ENCODE results near the gene B3GALT5. TPM values are rescaled to one million over a fixed set of nuclear protein-coding genes. Genes with fewer than 3 reads are reported as not detected.

B3GALT5 gene
- total RNA-seq, 2 donors from 2014 or later, result not detected

- Histone ChIP-seq H3K9me3 (no peaks in the 10 kb centered on the region), H3K4me3 (no peak overlapping the region), H3K27ac (no peak overlapping the region), H3K4me1 (peaks cover 0 to 18% of the 10 kb centered on the region in 2 donors), H3K36me3 (no peaks in the 10 kb centered on the region), H3K27me3 (no peaks in the 10 kb centered on the region)
- DNase-seq (ENCODE audit: low spot score), result peak; percentile 42
- TF ChIP-seq, protein P1, sequence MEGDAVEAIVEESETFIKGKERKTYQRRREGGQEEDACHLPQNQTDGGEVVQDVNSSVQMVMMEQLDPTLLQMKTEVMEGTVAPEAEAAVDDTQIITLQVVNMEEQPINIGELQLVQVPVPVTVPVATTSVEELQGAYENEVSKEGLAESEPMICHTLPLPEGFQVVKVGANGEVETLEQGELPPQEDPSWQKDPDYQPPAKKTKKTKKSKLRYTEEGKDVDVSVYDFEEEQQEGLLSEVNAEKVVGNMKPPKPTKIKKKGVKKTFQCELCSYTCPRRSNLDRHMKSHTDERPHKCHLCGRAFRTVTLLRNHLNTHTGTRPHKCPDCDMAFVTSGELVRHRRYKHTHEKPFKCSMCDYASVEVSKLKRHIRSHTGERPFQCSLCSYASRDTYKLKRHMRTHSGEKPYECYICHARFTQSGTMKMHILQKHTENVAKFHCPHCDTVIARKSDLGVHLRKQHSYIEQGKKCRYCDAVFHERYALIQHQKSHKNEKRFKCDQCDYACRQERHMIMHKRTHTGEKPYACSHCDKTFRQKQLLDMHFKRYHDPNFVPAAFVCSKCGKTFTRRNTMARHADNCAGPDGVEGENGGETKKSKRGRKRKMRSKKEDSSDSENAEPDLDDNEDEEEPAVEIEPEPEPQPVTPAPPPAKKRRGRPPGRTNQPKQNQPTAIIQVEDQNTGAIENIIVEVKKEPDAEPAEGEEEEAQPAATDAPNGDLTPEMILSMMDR (IDR thresholded peaks at IDR 0.05), result no peak
Observed at GRCh38 chr21:39661740-39662139, 49.0 kb downstream of the B3GALT5 start.

DNA sequence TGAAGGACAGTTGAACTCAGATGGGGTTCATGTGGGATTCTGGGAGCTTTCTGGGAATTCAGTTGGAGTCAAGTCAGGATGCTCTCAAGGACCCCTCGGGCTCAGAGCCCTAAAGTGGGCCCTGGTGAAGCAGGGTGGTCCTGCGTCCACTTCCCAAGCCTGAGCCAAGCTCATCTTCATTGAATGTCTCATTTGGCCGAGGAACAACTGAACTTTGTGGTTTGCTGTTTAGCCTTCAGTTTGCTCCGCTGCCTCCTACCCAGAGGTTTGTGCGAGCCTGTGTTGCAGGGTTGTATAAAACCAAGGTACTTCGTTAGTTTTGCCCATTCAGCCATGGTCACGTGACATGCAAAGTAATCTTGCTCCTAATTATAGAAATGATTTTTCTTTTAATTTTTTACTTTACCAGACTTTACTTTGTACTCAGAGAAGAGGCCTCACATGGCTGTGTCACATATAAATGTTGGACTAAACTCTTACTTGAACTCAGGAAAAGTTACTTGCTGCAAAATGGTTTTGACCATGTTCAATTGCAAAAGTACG, 49.7 kb downstream of the B3GALT5 start:
- H3K9me3 ChIP-seq, result no peaks in the 10 kb centered on the region
- peak; percentile 46 for DNase-seq (ENCODE audit: low spot score)
- TF ChIP-seq, protein P1 (IDR thresholded peaks at IDR 0.05), result no peak

DNA sequence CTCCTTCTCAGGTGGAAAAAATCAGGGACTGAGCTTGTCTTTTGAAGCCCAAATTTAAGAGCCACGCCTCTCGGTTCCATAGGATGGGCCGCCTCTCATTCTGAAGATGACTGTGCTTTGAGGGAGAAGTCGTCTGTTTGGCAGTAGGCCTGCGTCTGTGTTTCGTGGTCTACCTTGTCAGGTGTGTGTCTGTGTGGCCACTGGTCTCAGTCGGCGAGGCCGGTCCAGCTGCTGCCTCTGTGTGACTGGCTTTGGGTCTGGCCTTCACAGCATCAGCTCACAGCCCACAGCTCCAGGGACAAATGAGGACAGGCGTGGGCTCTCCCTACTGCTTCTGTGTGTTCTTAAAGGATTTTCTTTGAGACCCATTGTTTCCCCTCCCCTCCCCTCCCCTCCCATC, 50.3 kb downstream of the B3GALT5 start:
- H3K27me3 ChIP-seq, result no peaks in the 10 kb centered on the region
- TF ChIP-seq, protein P1 (IDR thresholded peaks at IDR 0.05), result no peak
- H3K27ac ChIP-seq, result no peak overlapping the region

More for the DNA sequence above, 49.7 kb downstream of the B3GALT5 start:
- H3K36me3 ChIP-seq, result no peaks in the 10 kb centered on the region
- H3K27me3 ChIP-seq, result no peaks in the 10 kb centered on the region
- H3K4me1 ChIP-seq, result peaks cover 0 to 18% of the 10 kb centered on the region in 2 donors
- H3K4me3 ChIP-seq, result no peak overlapping the region
- H3K27ac ChIP-seq, result no peak overlapping the region

GRCh38 chr21:39663742-39664492, 51.2 kb downstream of the B3GALT5 start:
- TF ChIP-seq, protein P1 (IDR thresholded peaks at IDR 0.05), result no peak
- no peaks in the 10 kb centered on the region for H3K36me3 ChIP-seq
- no peaks in the 10 kb centered on the region for H3K9me3 ChIP-seq
- H3K27ac ChIP-seq, result no peak overlapping the region
- peak; percentile 44 for DNase-seq (ENCODE audit: low spot score)
- peaks cover 0 to 18% of the 10 kb centered on the region in 2 donors for H3K4me1 ChIP-seq
- no peak overlapping the region for H3K4me3 ChIP-seq
- no peaks in the 10 kb centered on the region for H3K27me3 ChIP-seq

More for the DNA sequence above, 50.3 kb downstream of the B3GALT5 start:
- H3K4me3 ChIP-seq, result no peak overlapping the region
- H3K4me1 ChIP-seq, result peaks cover 0 to 18% of the 10 kb centered on the region in 2 donors
- DNase-seq (ENCODE audit: low spot score), result peak; percentile 28
- H3K9me3 ChIP-seq, result no peaks in the 10 kb centered on the region
- H3K36me3 ChIP-seq, result no peaks in the 10 kb centered on the region

DNA sequence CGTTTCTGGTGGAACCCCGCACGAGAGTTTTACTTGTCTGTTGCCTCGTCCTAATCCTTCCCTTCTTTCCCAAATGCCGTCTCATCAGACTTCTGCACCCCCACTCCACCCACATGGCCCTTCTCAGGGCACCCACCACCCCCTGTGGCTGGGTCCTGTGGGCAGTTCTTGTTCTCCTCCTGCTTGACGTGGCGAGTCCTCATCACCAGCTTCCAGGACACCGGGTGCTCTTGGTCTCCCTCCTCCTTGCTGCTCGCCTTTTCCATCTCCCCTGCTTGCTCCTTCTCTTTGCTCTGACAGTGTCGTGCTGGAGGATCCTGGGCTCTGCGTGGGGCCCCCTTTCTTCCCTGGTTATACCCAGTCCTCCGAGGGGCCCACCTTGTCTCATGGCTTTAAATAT, 51.8 kb downstream of the B3GALT5 start:
- no peaks in the 10 kb centered on the region for H3K9me3 ChIP-seq
- no peaks in the 10 kb centered on the region for H3K27me3 ChIP-seq
- H3K4me3 ChIP-seq, result no peak overlapping the region
- H3K27ac ChIP-seq, result no peak overlapping the region
- H3K36me3 ChIP-seq, result no peaks in the 10 kb centered on the region
- no peak for DNase-seq (ENCODE audit: low spot score)
- TF ChIP-seq, protein P1 (IDR thresholded peaks at IDR 0.05), result no peak
- H3K4me1 ChIP-seq, result peaks cover 0 to 15% of the 10 kb centered on the region in 2 donors

Data from right atrium auricular region (tissue), 2 donors.